Heart left ventricle (tissue), 16 donors: ENCODE results near the gene ABCC5. TPM values are rescaled to one million over a fixed set of nuclear protein-coding genes. Genes with fewer than 3 reads are reported as not detected.

Source experiments
- ATAC-seq, 4 donors: fragments of 200-7000 bp; cut with Tn5 transposase; one replicate each; pipeline ENCODE4 v1.9.1; 2020 to 2022; ENCODE audit warnings: moderate library complexity in 4 of 4, mild to moderate bottlenecking in 3 of 4, moderate number of reproducible peaks in 1 of 4
- DNase-seq, 5 donors: peaks; one replicate each; pipeline ENCODE4 v3.0.0-alpha.2; 2020
- H3K27ac ChIP-seq, 12 donors: fragments of 200-600 bp; sonication (generic) in 4 of 12; one replicate each; pipeline versions ENCODE4 v1.5.0 to v1.8.0; 2016 to 2022; ENCODE audit warnings: mild to moderate bottlenecking in 2 of 12
- H3K27me3 ChIP-seq, 9 donors: fragments of 200-600 bp; sonication (generic) in 2 of 9; one replicate each; pipeline versions ENCODE4 v1.5.1 to v1.8.0; 2016 to 2022; ENCODE audit warnings: mild to moderate bottlenecking in 3 of 9
- H3K36me3 ChIP-seq, 9 donors: fragments of 200-600 bp; sonication (generic) in 2 of 9; one replicate each; pipeline versions ENCODE4 v1.5.0 to v1.8.0; 2018 to 2022; ENCODE audit warnings: mild to moderate bottlenecking in 2 of 9
- H3K4me1 ChIP-seq, 12 donors: fragments of 200-600 bp; sonication (generic) in 4 of 12; one replicate each; pipeline versions ENCODE4 v1.5.0 to v1.8.0; 2016 to 2022; ENCODE audit warnings: mild to moderate bottlenecking in 3 of 12
- H3K4me3 ChIP-seq, 12 donors: fragments of 200-600 bp; sonication (generic) in 4 of 12; one replicate each; pipeline versions ENCODE4 v1.5.0 to v1.8.0; 2017 to 2022; ENCODE audit warnings: mild to moderate bottlenecking in 9 of 12, moderate library complexity in 4 of 12
- H3K9me3 ChIP-seq, 12 donors: fragments of 200-600 bp; sonication (generic) in 4 of 12; one replicate each; pipeline versions ENCODE4 v1.5.0 to v1.8.0; 2016 to 2022; ENCODE audit warnings: mild to moderate bottlenecking in 1 of 12
- POLR2A ChIP-seq, 2 donors: fragments of 450-650 bp; IDR thresholded peaks; one replicate each; pipeline ENCODE4 v1.6.1; 2017; ENCODE audit warnings: antibody characterized with exemption in 2 of 2, mild to moderate bottlenecking in 2 of 2, moderate library complexity in 2 of 2
- WGBS, 4 donors: extraction: QIAGEN DNeasy Blood & Tissue Kit in 2 of 4; methylation state at CpG; one replicate each; pipeline versions ENCODE4 v1.1.5 to v1.1.7; 2013 to 2018; 5-methylcytosine and 5-hydroxymethylcytosine counted together
- intact Hi-C, 10 donors: fragments of 100-400 bp; cut with DNase I; formaldehyde crosslinking; loops; one replicate each; pipeline versions ENCODE4 v1.11.1 to v1.14.2; 2022
- polyA plus RNA-seq, 2 donors: library from polyadenylated mRNA; stranded (reverse); fragments of 200-250 nt; gene quantifications; one replicate each; pipeline ENCODE4 v1.2.3, GENCODE V29; 2013
- total RNA-seq, 9 donors: library from RNA; depleted of rRNA in 2 of 9; stranded (reverse); fragments of >200 nt in 2 of 9; fragmentation: NEBNext Ultra II Directional in 3 of 9; extraction: Animal tissue kit (Norgen Biotek cat#: 25700) in 3 of 9; gene quantifications; one replicate each; pipeline versions ENCODE4 v1.1.0 to v1.2.4, GENCODE V29; 2016 to 2023
- TF ChIP-seq, protein P1 (sequence below), 12 donors: fragments of 200-600 bp; sonication (generic) in 4 of 12; IDR thresholded peaks; one replicate each; pipeline versions ENCODE4 v1.5.0 to v1.8.0; 2018 to 2022; ENCODE audit warnings: antibody characterized with exemption in 12 of 12, mild to moderate bottlenecking in 5 of 12
- donor health status: ischemic (EF 13 %, LVEDD 7.1; RV severe dilation, severe dysfunction).
- donor health status: healthy with polysubstance abuse.
- donor health status: DM: no; HTN: yes; CAD: no.
- donor health status: DM: no; HTN: no; CAD: no.
- donor health status: ischemic (EF 25% LVEDD 6.9; RV normal size, moderate dysfunction).
- donor health status: ischemic (EF 25% LVEDD 5.7; RV mildly dilated, moderate dysfunction).
- donor health status: healthy.
- donor health status: DM: yes; HTN: yes; CAD: no.
- donor health status: ischemic (EF 35%, LVEDD 5.7; RV mildly dilated, moderate dysfunction).
- donor health status: nonischemic (EF 11% LVEDD 7.7; RV severe dilation, severe dysfunction).
- donor health status: DM: yes; HTN: yes; CAD: no.
- donor health status: PGD.
- donor health status: ischemic (EF 29% LVEDD 5.4; RV normal size, mild dysfunction).
- donor health status: nonischemic (EF 23%, LVEDD 6.1; RV moderate dilation, normal function).

ABCC5 gene
- total and polyA plus RNA-seq, 11 donors, result 16.4 to 61.7 (median 32.6) TPM

DNA sequence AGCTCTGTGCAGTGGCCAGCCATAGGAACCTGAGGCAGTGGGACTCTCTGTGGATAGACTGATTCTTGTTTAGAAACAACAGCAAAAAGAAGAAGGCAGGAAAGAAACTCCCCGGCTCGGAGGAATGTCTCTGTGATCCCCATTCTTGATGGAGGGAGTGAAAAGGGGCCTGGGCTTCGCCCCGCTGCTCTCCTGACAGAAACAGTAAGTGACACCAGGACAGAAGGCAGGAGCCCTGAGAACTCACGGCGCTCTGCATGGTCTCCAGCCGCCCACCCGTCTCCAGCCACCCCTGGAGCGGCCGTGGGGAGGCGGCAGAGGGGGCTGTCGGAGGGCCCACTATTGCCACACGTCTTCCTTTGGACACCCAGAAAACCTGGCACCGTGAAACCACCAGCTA lies 97.3 kb downstream of the ABCC5 start:
- DNase-seq (no peak), ATAC-seq (no peak)
- TF ChIP-seq, protein P1, sequence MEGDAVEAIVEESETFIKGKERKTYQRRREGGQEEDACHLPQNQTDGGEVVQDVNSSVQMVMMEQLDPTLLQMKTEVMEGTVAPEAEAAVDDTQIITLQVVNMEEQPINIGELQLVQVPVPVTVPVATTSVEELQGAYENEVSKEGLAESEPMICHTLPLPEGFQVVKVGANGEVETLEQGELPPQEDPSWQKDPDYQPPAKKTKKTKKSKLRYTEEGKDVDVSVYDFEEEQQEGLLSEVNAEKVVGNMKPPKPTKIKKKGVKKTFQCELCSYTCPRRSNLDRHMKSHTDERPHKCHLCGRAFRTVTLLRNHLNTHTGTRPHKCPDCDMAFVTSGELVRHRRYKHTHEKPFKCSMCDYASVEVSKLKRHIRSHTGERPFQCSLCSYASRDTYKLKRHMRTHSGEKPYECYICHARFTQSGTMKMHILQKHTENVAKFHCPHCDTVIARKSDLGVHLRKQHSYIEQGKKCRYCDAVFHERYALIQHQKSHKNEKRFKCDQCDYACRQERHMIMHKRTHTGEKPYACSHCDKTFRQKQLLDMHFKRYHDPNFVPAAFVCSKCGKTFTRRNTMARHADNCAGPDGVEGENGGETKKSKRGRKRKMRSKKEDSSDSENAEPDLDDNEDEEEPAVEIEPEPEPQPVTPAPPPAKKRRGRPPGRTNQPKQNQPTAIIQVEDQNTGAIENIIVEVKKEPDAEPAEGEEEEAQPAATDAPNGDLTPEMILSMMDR (IDR thresholded peaks at IDR 0.05), result no peak
- TF ChIP-seq POLR2A (IDR thresholded peaks at IDR 0.05), result no peak
- 86 to 92% (median 88%) methylated on average over 14 of the region's 14 CpGs for WGBS, 4 donors
- intact Hi-C loops, result no loop called here
- no peak overlapping the region for H3K4me3 ChIP-seq
- no peak overlapping the region for H3K27ac ChIP-seq
- no peaks in the 10 kb centered on the region for H3K9me3 ChIP-seq
- no peaks in the 10 kb centered on the region for H3K27me3 ChIP-seq
- H3K4me1 ChIP-seq, result no peaks in the 10 kb centered on the region
- H3K36me3 ChIP-seq, result peaks cover 0 to 62% (median 60%) of the 10 kb centered on the region in 9 donors

GRCh38 chr3:183918178-183918577 lies 99.5 kb downstream of the ABCC5 start:
- no peaks in the 10 kb centered on the region for H3K9me3 ChIP-seq
- peaks cover 0 to 40% (median 38%) of the 10 kb centered on the region in 9 donors for H3K36me3 ChIP-seq
- DNase-seq (no peak), ATAC-seq (no peak)
- H3K4me3 ChIP-seq, result no peak overlapping the region
- no peak overlapping the region for H3K27ac ChIP-seq
- intact Hi-C loops, result no loop called here
- no peaks in the 10 kb centered on the region for H3K4me1 ChIP-seq
- WGBS, 4 donors, result 84 to 94% (median 87%) methylated on average over 2 of the region's 2 CpGs
- no peaks in the 10 kb centered on the region for H3K27me3 ChIP-seq
- TF ChIP-seq POLR2A (IDR thresholded peaks at IDR 0.05), result no peak
- TF ChIP-seq, protein P1 (IDR thresholded peaks at IDR 0.05), result no peak

- Histone ChIP-seq H3K27me3 (no peaks in the 10 kb centered on the region), H3K27ac (no peak overlapping the region), H3K36me3 (peaks cover 0 to 36% (median 34%) of the 10 kb centered on the region in 9 donors), H3K4me1 (no peaks in the 10 kb centered on the region), H3K4me3 (no peak overlapping the region), H3K9me3 (no peaks in the 10 kb centered on the region)
- ATAC-seq (peak in 2 of 4 donors; percentile 30 to 40), DNase-seq (no peak)
- intact Hi-C loops, result no loop called here
- TF ChIP-seq, protein P1 (IDR thresholded peaks at IDR 0.05), result no peak
- no peak for TF ChIP-seq POLR2A (IDR thresholded peaks at IDR 0.05)
- WGBS, 4 donors, result 87 to 92% (median 90%) methylated on average over 4 of the region's 4 CpGs
Measured at GRCh38 chr3:183917776-183918175, 99.9 kb downstream of the ABCC5 start.

- Histone ChIP-seq H3K4me1 (no peaks in the 10 kb centered on the region), H3K9me3 (no peaks in the 10 kb centered on the region), H3K4me3 (no peak overlapping the region), H3K36me3 (peaks cover 0 to 9% (median 5%) of the 10 kb centered on the region in 9 donors), H3K27ac (no peak overlapping the region), H3K27me3 (no peaks in the 10 kb centered on the region)
- DNase-seq, result no peak
- no peak for ATAC-seq
- WGBS, 4 donors, result 86 to 89% (median 88%) methylated on average over 5 of the region's 5 CpGs
- intact Hi-C loops, result no loop called here
- no peak for TF ChIP-seq POLR2A (IDR thresholded peaks at IDR 0.05)
- TF ChIP-seq, protein P1 (IDR thresholded peaks at IDR 0.05), result no peak
Measured at GRCh38 chr3:183914856-183915255, 102.8 kb downstream of the ABCC5 start.
